Keratinocyte (primary cell): ENCODE results near the gene PPEF1. TPM values are rescaled to one million over a fixed set of nuclear protein-coding genes. Genes with fewer than 3 reads are reported as not detected.

Source experiments
- DNase-seq: peaks from one replicate; pipeline ENCODE4 v3.0.0-alpha.2; 2011; ENCODE audit warnings: low read depth, missing footprints, low spot score
- FAIRE-seq: peaks from 2 replicates; lab custom pipeline; 2011; peaks lifted over from hg19 to GRCh38; lab: Jason Lieb, UNC
- H2AFZ ChIP-seq: 2 replicates; pipeline ENCODE4 v1.6.0; 2012; ENCODE audit warnings: low read length, control low read depth, inconsistent platforms; ENCODE audit not compliant: control insufficient read depth
- H3K27ac ChIP-seq: 2 replicates; pipeline ENCODE4 v1.5.1; 2011; ENCODE audit warnings: low read length; ENCODE audit not compliant: control insufficient read depth, insufficient read depth
- H3K27me3 ChIP-seq: 3 replicates; pipeline ENCODE4 v1.6.0; 2011; ENCODE audit warnings: low read length; ENCODE audit not compliant: control insufficient read depth, insufficient read depth; ENCODE audit errors: extremely low read depth
- H3K36me3 ChIP-seq, 2 experiments: 2 replicates in 1 of 2; 3 replicates in 1 of 2; pipeline ENCODE4 v1.5.1; 2011; ENCODE audit warnings: low read length in 2 of 2, mild to moderate bottlenecking in 1 of 2; ENCODE audit not compliant: control insufficient read depth in 2 of 2, insufficient read depth in 2 of 2; ENCODE audit errors: extremely low read depth in 1 of 2
- H3K4me1 ChIP-seq: 3 replicates; pipeline ENCODE4 v1.5.1; 2011; ENCODE audit warnings: low read length; ENCODE audit not compliant: control insufficient read depth, insufficient read depth; ENCODE audit errors: extremely low read depth
- H3K4me2 ChIP-seq: 3 replicates; pipeline ENCODE4 v1.6.0; 2011; ENCODE audit warnings: low read depth, low read length; ENCODE audit not compliant: control insufficient read depth, insufficient read depth; ENCODE audit errors: extremely low read depth
- H3K4me3 ChIP-seq, 3 experiments: fragments of 200-600 bp in 1 of 3; sonication (generic) in 1 of 3; 2 replicates in 2 of 3; 3 replicates in 1 of 3; pipeline ENCODE4 v1.5.1; 2011 to 2016; ENCODE audit warnings: low read length in 3 of 3, mild to moderate bottlenecking in 3 of 3, control low read depth in 2 of 3, inconsistent platforms in 1 of 3, low read depth in 1 of 3, mixed read lengths in 1 of 3, mixed run types in 1 of 3, moderate library complexity in 1 of 3; ENCODE audit not compliant: control insufficient read depth in 2 of 3, insufficient read depth in 2 of 3; ENCODE audit errors: extremely low read depth in 1 of 3
- H3K79me2 ChIP-seq: 2 replicates; pipeline ENCODE4 v1.6.0; 2012; ENCODE audit warnings: low read length; ENCODE audit not compliant: control insufficient read depth, insufficient read depth
- H3K9ac ChIP-seq: 3 replicates; pipeline ENCODE4 v1.6.0; 2011; ENCODE audit warnings: low read length; ENCODE audit not compliant: control insufficient read depth, insufficient read depth; ENCODE audit errors: extremely low read depth
- H3K9me1 ChIP-seq: 3 replicates; pipeline ENCODE4 v1.6.0; 2011; ENCODE audit warnings: low read length; ENCODE audit not compliant: control insufficient read depth, insufficient read depth; ENCODE audit errors: extremely low read depth
- H3K9me3 ChIP-seq: 2 replicates; pipeline ENCODE4 v1.5.1; 2012; ENCODE audit warnings: low read depth, low read length; ENCODE audit not compliant: control insufficient read depth
- H4K20me1 ChIP-seq: 3 replicates; pipeline ENCODE4 v1.6.0; 2011; ENCODE audit warnings: low read length; ENCODE audit not compliant: control insufficient read depth, insufficient read depth; ENCODE audit errors: extremely low read depth
- CTCF ChIP-seq, 3 experiments: IDR thresholded peaks in 1 of 3; conservative IDR thresholded peaks in 1 of 3; optimal IDR thresholded peaks in 1 of 3; 2 replicates in 2 of 3; 3 replicates in 1 of 3; pipeline versions ENCODE3 to v1.5.1; 2011; ENCODE audit warnings: low read length in 3 of 3, mild to moderate bottlenecking in 3 of 3, moderate library complexity in 2 of 3, control low read depth in 1 of 3, inconsistent platforms in 1 of 3; ENCODE audit not compliant: insufficient read depth in 2 of 3; ENCODE audit errors: extremely low read depth in 1 of 3
- EZH2 ChIP-seq: IDR thresholded peaks from one replicate; pipeline ENCODE4 v1.6.1; 2012; ENCODE audit warnings: inconsistent platforms, mild to moderate bottlenecking, low read length, moderate library complexity
- dilution Hi-C: fragments of 300-500 bp; cut with MboI; formaldehyde crosslinking; loops from one replicate; pipeline ENCODE4 v1.7.0; 2020; ENCODE audit warnings: low sequenced_read_pairs; ENCODE audit not compliant: extremely low pct_ligation_motif_present
- polyA plus RNA-seq, 5 experiments: library from polyadenylated mRNA; depleted of rRNA in 3 of 5; stranded (reverse) in 3 of 5; stranded (forward) in 1 of 5; unstranded in 1 of 5; fragments of >200 nt; gene quantifications; 1 replicate in 1 of 5; 2 replicates in 3 of 5; 3 replicates in 1 of 5; pipeline versions ENCODE4 v1.2.1 to v1.2.3, GENCODE V29; 2011 to 2012; ENCODE audit warnings: missing spikeins in 2 of 5, low read depth in 1 of 5, low replicate concordance in 1 of 5

The PPEF1 gene
- polyA plus RNA-seq, 1 donor (not counting 4 experiments of a cell fraction or from before 2014, with no cell fraction given): not detected

- DNase-seq (no peak), FAIRE-seq (no peak)
- dilution Hi-C loops: no loop called here
- Histone ChIP-seq H3K27me3 (no peaks in the 10 kb centered on the region), H3K79me2 (no peaks in the 10 kb centered on the region), H4K20me1 (no peaks in the 10 kb centered on the region), H3K4me2 (no peak overlapping the region), H3K9me1 (no peaks in the 10 kb centered on the region), H3K9ac (no peak overlapping the region), H3K27ac (no peak overlapping the region), H3K9me3 (no peaks in the 10 kb centered on the region), H3K36me3 (no peaks in the 10 kb centered on the region), H2AFZ (no peak overlapping the region), H3K4me3 (no peak overlapping the region), H3K4me1 (no peaks in the 10 kb centered on the region)
- TF ChIP-seq EZH2 (no peak), CTCF (optimal IDR thresholded peaks at IDR 0.05 in 1 of 3, IDR thresholded peaks at IDR 0.05 in 1 of 3, conservative IDR thresholded peaks at IDR 0.05 in 1 of 3; ENCODE audit: extremely low read depth in 1 of 3, insufficient read depth in 2 of 3, low read length in 3 of 3) (no peak)
Measured at GRCh38 chrX:18810416-18810815, 103.0 kb downstream of the PPEF1 start.

- dilution Hi-C loops: no loop called here
- Histone ChIP-seq H4K20me1 (no peaks in the 10 kb centered on the region), H3K9ac (no peak overlapping the region), H3K36me3 (no peaks in the 10 kb centered on the region), H3K9me3 (no peaks in the 10 kb centered on the region), H2AFZ (no peak overlapping the region), H3K27me3 (no peaks in the 10 kb centered on the region), H3K79me2 (no peaks in the 10 kb centered on the region), H3K27ac (no peak overlapping the region), H3K9me1 (no peaks in the 10 kb centered on the region), H3K4me3 (no peak overlapping the region), H3K4me2 (no peak overlapping the region), H3K4me1 (no peaks in the 10 kb centered on the region)
- no peak for FAIRE-seq
- TF ChIP-seq CTCF (optimal IDR thresholded peaks at IDR 0.05 in 1 of 3, IDR thresholded peaks at IDR 0.05 in 1 of 3, conservative IDR thresholded peaks at IDR 0.05 in 1 of 3; ENCODE audit: extremely low read depth in 1 of 3, insufficient read depth in 2 of 3, low read length in 3 of 3) (no peak), EZH2 (no peak)
- no peak for DNase-seq
Measured at GRCh38 chrX:18825375-18825774, 117.9 kb downstream of the PPEF1 start.
